Measurements from ENCODE around the gene MEAF6. TPM values are rescaled to one million over a fixed set of nuclear protein-coding genes. Genes with fewer than 3 reads are reported as not detected.
A peak's percentile ranks its signal among the peaks of the same experiment; 100 is the strongest.

Gene MEAF6
- total RNA-seq, 1 experiment from 2014 or later = 51.6 TPM

GRCh38 chr1:37556712-37557196, 42.2 kb upstream of the MEAF6 start, which contains the start of gene DNALI1:
DNALI1 (plus strand) TSS chr1:37556940; CDS start chr1:37556995, 55 bp downstream.
- no peak within 1 kb of the TSS for H3K56ac ChIP-seq (ENCODE audit: insufficient read length, low read depth, low read length)
- no peak within 1 kb of the TSS for H2BK15ac ChIP-seq (ENCODE audit: low read depth, low read length)
- no peak within 1 kb of the TSS for H2AK5ac ChIP-seq (ENCODE audit: insufficient read length, low read length)
- peaks cover 12% of the 10 kb centered on the region for H3K23me2 ChIP-seq (ENCODE audit: insufficient read length, low read depth, low read length, poor library complexity, severe bottlenecking)
- peak within 1 kb of the TSS; percentile 92; the same call in 1 of the 2 replicates for H3K14ac ChIP-seq (ENCODE audit: insufficient read depth, low read length)
- H4K8ac ChIP-seq (replicated peaks; ENCODE audit: insufficient read length, low read depth, low read length) = no peak within 1 kb of the TSS
- H2AFZ ChIP-seq (ENCODE audit: low read length) = peak within 1 kb of the TSS; percentile 75
- no peaks in the 10 kb centered on the region for H3K4me1 ChIP-seq (ENCODE audit: insufficient read depth, low read length)
- H2BK5ac ChIP-seq (ENCODE audit: insufficient read length, low read length) = no peak within 1 kb of the TSS
- H3K27me3 ChIP-seq (ENCODE audit: insufficient read depth, low read length) = no peaks in the 10 kb centered on the region
- H2BK12ac ChIP-seq (ENCODE audit: insufficient read length, low read depth, low read length) = peak within 1 kb of the TSS; percentile 18
- no peaks in the 10 kb centered on the region for H3K79me1 ChIP-seq (ENCODE audit: insufficient read depth, low read depth, low read length, poor library complexity, severe bottlenecking)
- H3K4ac ChIP-seq (ENCODE audit: low read depth, low read length) = no peak within 1 kb of the TSS; the same call in 1 of the 2 replicates
- H3K27ac ChIP-seq (ENCODE audit: insufficient read length, low read depth, low read length) = no peak within 1 kb of the TSS
- H4K91ac ChIP-seq (ENCODE audit: insufficient read length, low read depth, low read length) = peak within 1 kb of the TSS; percentile 12
- peak within 1 kb of the TSS; percentile 52 for H3K9ac ChIP-seq (ENCODE audit: extremely low read depth, insufficient read length, low read length)
- H4K5ac ChIP-seq (ENCODE audit: insufficient read length, low read depth, low read length) = no peak within 1 kb of the TSS
- peak within 1 kb of the TSS; percentile 82 for H3T11ph ChIP-seq (ENCODE audit: low read length)
- WGBS (ENCODE audit: extremely low coverage, insufficient read length, low lambda C conversion rate) = no CpG with 5 or more reads among the region's 31 CpGs
- Mint-ChIP-seq H3K9me3 (peaks cover 5 to 6% of the 10 kb centered on the region in 2 experiments; a peak in 3 of 5 replicates), H3K4me3 (peak within 1 kb of the TSS; percentile 81 to 86), H3K4me1 (peaks cover 27 to 30% of the 10 kb centered on the region in 2 experiments), H3K27me3 (ENCODE audit: low read depth) (peaks cover 4% of the 10 kb centered on the region), H3K36me3 (ENCODE audit: insufficient read depth in 1 of 3, low read depth in 3 of 3) (peaks cover 2 to 21% (median 14%) of the 10 kb centered on the region in 3 experiments; a peak in 5 of 7 replicates), H3K27ac (peak within 1 kb of the TSS; percentile 33 to 98 (median 69); a peak in 6 of 7 replicates)
- no peak within 1 kb of the TSS for H2BK20ac ChIP-seq (ENCODE audit: low read depth, low read length, poor library complexity, severe bottlenecking)
- no peaks in the 10 kb centered on the region for H4K20me1 ChIP-seq (ENCODE audit: control insufficient read depth, insufficient read depth, insufficient read length)
- H3K79me2 ChIP-seq (ENCODE audit: insufficient read depth, low read length) = no peaks in the 10 kb centered on the region; the same call in 1 of the 2 replicates
- no peaks in the 10 kb centered on the region for H3K9me3 ChIP-seq (ENCODE audit: control insufficient read depth, low read depth, low read length)
- H3K4me2 ChIP-seq (ENCODE audit: insufficient read depth, insufficient read length, low read length) = peak within 1 kb of the TSS; percentile 60
- TF ChIP-seq, protein P1, sequence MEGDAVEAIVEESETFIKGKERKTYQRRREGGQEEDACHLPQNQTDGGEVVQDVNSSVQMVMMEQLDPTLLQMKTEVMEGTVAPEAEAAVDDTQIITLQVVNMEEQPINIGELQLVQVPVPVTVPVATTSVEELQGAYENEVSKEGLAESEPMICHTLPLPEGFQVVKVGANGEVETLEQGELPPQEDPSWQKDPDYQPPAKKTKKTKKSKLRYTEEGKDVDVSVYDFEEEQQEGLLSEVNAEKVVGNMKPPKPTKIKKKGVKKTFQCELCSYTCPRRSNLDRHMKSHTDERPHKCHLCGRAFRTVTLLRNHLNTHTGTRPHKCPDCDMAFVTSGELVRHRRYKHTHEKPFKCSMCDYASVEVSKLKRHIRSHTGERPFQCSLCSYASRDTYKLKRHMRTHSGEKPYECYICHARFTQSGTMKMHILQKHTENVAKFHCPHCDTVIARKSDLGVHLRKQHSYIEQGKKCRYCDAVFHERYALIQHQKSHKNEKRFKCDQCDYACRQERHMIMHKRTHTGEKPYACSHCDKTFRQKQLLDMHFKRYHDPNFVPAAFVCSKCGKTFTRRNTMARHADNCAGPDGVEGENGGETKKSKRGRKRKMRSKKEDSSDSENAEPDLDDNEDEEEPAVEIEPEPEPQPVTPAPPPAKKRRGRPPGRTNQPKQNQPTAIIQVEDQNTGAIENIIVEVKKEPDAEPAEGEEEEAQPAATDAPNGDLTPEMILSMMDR (conservative IDR thresholded peaks at IDR 0.05) = no peak
- H3K18ac ChIP-seq (ENCODE audit: insufficient read length, low read depth, low read length) = peak within 1 kb of the TSS; percentile 71
- DNase-seq = peak; percentile 97
- peak within 1 kb of the TSS; percentile 89 for H2BK120ac ChIP-seq (ENCODE audit: low read depth, low read length, poor library complexity, severe bottlenecking)
- H3K23ac ChIP-seq (ENCODE audit: insufficient read length, low read depth, low read length) = no peak within 1 kb of the TSS
